Thyroid gland (tissue), 4 donors: ENCODE results near the gene KCNJ12.
"Not testable (repeated sequence)": the region's sequence is repeated elsewhere in the genome, so short reads cannot be mapped to it uniquely, and the experiment has no call there.

Experiments
- POLR2A ChIP-seq, 2 donors: fragments of 450-650 bp; IDR thresholded peaks; one replicate each; pipeline ENCODE4 v1.6.1; 2017; ENCODE audit warnings: antibody characterized with exemption in 2 of 2, mild to moderate bottlenecking in 2 of 2, moderate library complexity in 1 of 2
- TF ChIP-seq, protein P1 (sequence below), 6 experiments: fragments of 200-600 bp in 3 of 6; fragments of 450-650 bp in 3 of 6; sonication (generic) in 3 of 6; IDR thresholded peaks; one replicate each; pipeline ENCODE4 v1.5.1; 2016 to 2019; ENCODE audit warnings: antibody characterized with exemption in 6 of 6, mild to moderate bottlenecking in 2 of 6, inconsistent platforms in 1 of 6, moderate library complexity in 1 of 6

DNA sequence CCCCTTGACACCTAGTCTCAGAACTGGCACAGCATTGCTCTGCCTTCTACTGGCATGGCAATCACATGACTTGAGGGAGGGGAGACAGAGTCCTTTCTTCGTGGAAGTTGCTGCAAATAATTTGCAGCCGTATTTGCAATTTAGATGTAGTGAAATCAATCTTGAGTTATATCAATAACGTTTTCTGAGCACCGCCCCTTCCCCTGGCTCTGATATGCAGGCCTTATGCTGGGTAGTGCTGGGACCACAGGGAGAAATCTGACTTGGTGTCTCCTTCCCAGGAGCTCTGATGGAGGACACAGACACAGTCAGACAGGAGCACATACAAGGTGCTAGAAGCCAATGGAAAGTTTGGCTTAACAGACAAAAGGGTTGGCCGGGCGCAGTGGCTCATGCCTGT, 35.8 kb upstream of the KCNJ12 start:
- TF ChIP-seq, protein P1, sequence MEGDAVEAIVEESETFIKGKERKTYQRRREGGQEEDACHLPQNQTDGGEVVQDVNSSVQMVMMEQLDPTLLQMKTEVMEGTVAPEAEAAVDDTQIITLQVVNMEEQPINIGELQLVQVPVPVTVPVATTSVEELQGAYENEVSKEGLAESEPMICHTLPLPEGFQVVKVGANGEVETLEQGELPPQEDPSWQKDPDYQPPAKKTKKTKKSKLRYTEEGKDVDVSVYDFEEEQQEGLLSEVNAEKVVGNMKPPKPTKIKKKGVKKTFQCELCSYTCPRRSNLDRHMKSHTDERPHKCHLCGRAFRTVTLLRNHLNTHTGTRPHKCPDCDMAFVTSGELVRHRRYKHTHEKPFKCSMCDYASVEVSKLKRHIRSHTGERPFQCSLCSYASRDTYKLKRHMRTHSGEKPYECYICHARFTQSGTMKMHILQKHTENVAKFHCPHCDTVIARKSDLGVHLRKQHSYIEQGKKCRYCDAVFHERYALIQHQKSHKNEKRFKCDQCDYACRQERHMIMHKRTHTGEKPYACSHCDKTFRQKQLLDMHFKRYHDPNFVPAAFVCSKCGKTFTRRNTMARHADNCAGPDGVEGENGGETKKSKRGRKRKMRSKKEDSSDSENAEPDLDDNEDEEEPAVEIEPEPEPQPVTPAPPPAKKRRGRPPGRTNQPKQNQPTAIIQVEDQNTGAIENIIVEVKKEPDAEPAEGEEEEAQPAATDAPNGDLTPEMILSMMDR (IDR thresholded peaks at IDR 0.05) = not testable (repeated sequence)
- TF ChIP-seq POLR2A (IDR thresholded peaks at IDR 0.05) = not testable (repeated sequence)
